DOHH2 (cell line): Measurements from ENCODE around the gene IL17F.
"Not testable (repeated sequence)": the region's sequence is repeated elsewhere in the genome, so short reads cannot be mapped to it uniquely, and the experiment has no call there.

ENCODE experiments used
- H3F3A ChIP-seq: fragments of 200-600 bp; sonication (generic), shearing (Covaris generic); 2 replicates; pipeline ENCODE4 v1.6.0; 2016; ENCODE audit warnings: antibody characterized with exemption, mild to moderate bottlenecking; ENCODE audit not compliant: control insufficient read depth, insufficient read depth
- H3K27ac ChIP-seq: fragments of 200-600 bp; sonication (generic); 2 replicates; pipeline ENCODE4 v1.5.1; 2014; ENCODE audit warnings: low read depth, mild to moderate bottlenecking, low read length, moderate library complexity
- H3K27me3 ChIP-seq: fragments of 200-600 bp; sonication (generic); 2 replicates; pipeline ENCODE4 v1.6.1; 2014; ENCODE audit warnings: mild to moderate bottlenecking, low read length, mixed read lengths; ENCODE audit not compliant: control insufficient read depth
- H3K36me3 ChIP-seq: fragments of 200-600 bp; sonication (generic); 2 replicates; pipeline ENCODE4 v1.6.1; 2014; ENCODE audit warnings: mild to moderate bottlenecking, low read length, moderate library complexity, mixed read lengths; ENCODE audit not compliant: control insufficient read depth
- H3K4me1 ChIP-seq: fragments of 200-600 bp; sonication (generic); 2 replicates; pipeline ENCODE4 v1.6.1; 2014; ENCODE audit warnings: mild to moderate bottlenecking, low read length, mixed read lengths; ENCODE audit not compliant: control insufficient read depth
- H3K4me2 ChIP-seq: fragments of 200-600 bp; sonication (generic); 2 replicates; pipeline ENCODE4 v1.6.0; 2014; ENCODE audit warnings: mild to moderate bottlenecking, low read length, moderate library complexity
- H3K4me3 ChIP-seq: fragments of 200-600 bp; sonication (generic); 2 replicates; pipeline ENCODE4 v1.5.1; 2014; ENCODE audit warnings: mild to moderate bottlenecking, low read length, mixed read lengths
- H3K79me2 ChIP-seq: fragments of 200-600 bp; sonication (generic); 2 replicates; pipeline ENCODE4 v1.6.1; 2014; ENCODE audit warnings: mild to moderate bottlenecking, low read length, mixed read lengths; ENCODE audit not compliant: control insufficient read depth
- H3K9me2 ChIP-seq: fragments of 200-600 bp; sonication (generic); replicated peaks from 2 replicates; pipeline ENCODE4 v1.6.1; 2014; ENCODE audit warnings: mild to moderate bottlenecking, low read length, mixed read lengths; ENCODE audit not compliant: control insufficient read depth
- H3K9me3 ChIP-seq: fragments of 200-600 bp; sonication (generic); 2 replicates; pipeline ENCODE4 v1.6.1; 2014; ENCODE audit warnings: antibody characterized with exemption, low read length, mixed read lengths; ENCODE audit not compliant: control insufficient read depth, insufficient read depth
- H4K20me1 ChIP-seq: fragments of 200-600 bp; sonication (generic); 2 replicates; pipeline ENCODE4 v1.6.0; 2014; ENCODE audit warnings: low read depth, mild to moderate bottlenecking, antibody characterized with exemption, low read length, moderate library complexity; ENCODE audit not compliant: control insufficient read depth, insufficient read depth
- CTCF ChIP-seq: fragments of 200-600 bp; sonication (generic); IDR thresholded peaks from one replicate; pipeline ENCODE4 v1.5.1; 2014; ENCODE audit warnings: antibody characterized with exemption, mild to moderate bottlenecking, low read depth, low read length; ENCODE audit not compliant: poor library complexity, severe bottlenecking
- EZH2phosphoT487 ChIP-seq: fragments of 200-600 bp; sonication (generic); IDR thresholded peaks from 2 replicates; pipeline ENCODE4 v1.6.1; 2017; ENCODE audit warnings: borderline replicate concordance, mild to moderate bottlenecking, antibody characterized with exemption, low read length, moderate library complexity, mixed read lengths

IL17F gene

GRCh38 chr6:52208612-52209011 lies 35.7 kb downstream of the IL17F start:
- Histone ChIP-seq H3K79me2 (no peaks in the 10 kb centered on the region), H3K4me3 (no peak overlapping the region), H3K4me2 (no peak overlapping the region), H3K4me1 (no peaks in the 10 kb centered on the region), H3K9me2 (no peaks in the 10 kb centered on the region), H3K36me3 (no peaks in the 10 kb centered on the region), H3K27ac (no peak overlapping the region), H3K9me3 (no peaks in the 10 kb centered on the region), H3K27me3 (peaks cover 8% of the 10 kb centered on the region; the same call in 1 of the 2 replicates), H3F3A (no peaks in the 10 kb centered on the region), H4K20me1 (no peaks in the 10 kb centered on the region)
- no peak for TF ChIP-seq CTCF
- TF ChIP-seq EZH2phosphoT487: no peak

- Histone ChIP-seq H3K9me3 (no peaks in the 10 kb centered on the region), H3K4me3 (no peak overlapping the region), H3K4me2 (no peak overlapping the region), H3K27me3 (peaks cover 5% of the 10 kb centered on the region; the same call in 1 of the 2 replicates), H3K27ac (no peak overlapping the region), H4K20me1 (no peaks in the 10 kb centered on the region), H3K36me3 (no peaks in the 10 kb centered on the region), H3F3A (no peaks in the 10 kb centered on the region), H3K9me2 (no peaks in the 10 kb centered on the region), H3K79me2 (no peaks in the 10 kb centered on the region), H3K4me1 (no peaks in the 10 kb centered on the region)
- TF ChIP-seq EZH2phosphoT487 (no peak), CTCF (no peak)
These were observed 37.2 kb downstream of the IL17F start for GRCh38 chr6:52207066-52207465.

- Histone ChIP-seq H3K4me1 (no peaks in the 10 kb centered on the region), H3K9me3 (no peaks in the 10 kb centered on the region), H3K27me3 (no peaks in the 10 kb centered on the region), H3K4me3 (no peak overlapping the region), H3K9me2 (no peaks in the 10 kb centered on the region), H3K4me2 (no peak overlapping the region), H3K79me2 (no peaks in the 10 kb centered on the region), H3K36me3 (no peaks in the 10 kb centered on the region), H3K27ac (no peak overlapping the region), H4K20me1 (no peaks in the 10 kb centered on the region), H3F3A (no peaks in the 10 kb centered on the region)
- TF ChIP-seq CTCF (no peak), EZH2phosphoT487 (no peak)
These were observed 42.8 kb downstream of the IL17F start for GRCh38 chr6:52201493-52201892.

GRCh38 chr6:52201046-52201445 lies 43.3 kb downstream of the IL17F start:
- Histone ChIP-seq H3K27me3 (no peaks in the 10 kb centered on the region), H3F3A (no peaks in the 10 kb centered on the region), H3K4me1 (no peaks in the 10 kb centered on the region), H3K4me2 (no peak overlapping the region), H3K79me2 (no peaks in the 10 kb centered on the region), H4K20me1 (no peaks in the 10 kb centered on the region), H3K9me2 (no peaks in the 10 kb centered on the region), H3K4me3 (no peak overlapping the region), H3K9me3 (no peaks in the 10 kb centered on the region), H3K27ac (no peak overlapping the region), H3K36me3 (no peaks in the 10 kb centered on the region)
- TF ChIP-seq EZH2phosphoT487 (no peak), CTCF (no peak)

DNA sequence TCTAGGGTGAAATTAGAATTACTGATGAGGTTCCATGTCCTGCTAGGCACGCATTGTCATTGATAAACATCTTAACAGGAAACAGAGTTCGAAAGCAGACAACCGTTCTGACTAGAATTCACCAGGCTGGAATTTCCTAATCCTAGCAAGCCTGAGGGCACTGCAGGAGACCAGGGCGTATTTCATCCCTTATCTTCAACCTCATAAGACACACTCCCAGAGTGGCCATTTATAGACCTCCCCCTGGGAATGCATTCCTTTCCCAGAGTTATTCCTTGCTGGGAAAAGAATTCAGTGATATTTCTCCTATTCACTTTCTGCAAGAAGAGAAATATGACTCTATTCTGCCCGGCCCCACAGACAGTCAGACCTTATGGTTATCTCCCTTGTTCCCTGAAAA lies 44.2 kb downstream of the IL17F start:
- H3K27me3 ChIP-seq, H3K36me3 ChIP-seq, H3F3A ChIP-seq, H3K4me1 ChIP-seq, H3K4me2 ChIP-seq, H3K27ac ChIP-seq, H4K20me1 ChIP-seq, H3K4me3 ChIP-seq, H3K79me2 ChIP-seq, H3K9me2 ChIP-seq, H3K9me3 ChIP-seq: not testable (repeated sequence)
